ENCODE results near the gene PAPSS1. TPM values are rescaled to one million over a fixed set of nuclear protein-coding genes. Genes with fewer than 3 reads are reported as not detected.

PAPSS1 gene
- total RNA-seq, 1 experiment from 2014 or later = 83.6 TPM

DNA sequence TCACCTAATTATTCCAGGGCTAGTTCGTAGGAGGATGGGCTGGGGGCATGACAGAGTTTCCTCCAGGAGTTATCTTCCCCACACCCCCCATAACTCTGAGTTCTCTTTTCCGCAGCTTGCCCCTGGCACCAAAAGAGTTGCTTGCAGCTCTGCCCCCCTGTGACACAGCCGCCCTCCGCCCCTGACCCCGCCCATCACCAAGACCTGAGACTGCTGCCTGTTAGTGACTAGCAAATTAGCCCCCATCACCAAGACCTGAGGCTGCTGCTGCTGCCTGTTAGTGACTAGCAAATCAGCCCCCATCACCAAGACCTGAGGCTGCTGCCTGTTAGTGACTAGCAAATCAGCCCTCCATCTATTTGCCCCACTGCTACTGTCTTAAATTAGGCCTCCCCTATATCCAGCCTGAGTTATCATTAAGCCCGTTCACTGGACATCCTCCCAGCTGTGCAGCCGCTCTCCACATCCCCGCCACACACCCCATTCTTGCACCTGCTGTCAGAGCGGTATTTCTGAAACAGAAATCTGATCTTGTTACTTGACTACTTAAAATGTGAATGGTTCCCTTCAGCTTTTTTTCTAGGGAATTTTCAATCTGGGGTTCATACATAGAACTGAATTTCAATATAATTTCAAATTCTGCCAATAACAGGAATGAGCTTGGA lies 1.5 kb upstream of the PAPSS1 start:
- Mint-ChIP-seq H3K27ac (no peak overlapping the region), H3K9me3 (no peaks in the 10 kb centered on the region; a peak in 2 of 5 replicates), H3K27me3 (ENCODE audit: low read depth) (no peaks in the 10 kb centered on the region), H3K4me1 (peaks cover 32% of the 10 kb centered on the region in 2 experiments), H3K4me3 (peak overlapping the region; percentile 89 to 97), H3K36me3 (ENCODE audit: insufficient read depth in 1 of 3, low read depth in 3 of 3) (peaks cover 0 to 3% (median 2%) of the 10 kb centered on the region in 3 experiments; a peak in 3 of 7 replicates)
- no peak overlapping the region for H3K27ac ChIP-seq (ENCODE audit: insufficient read length, low read depth, low read length)
- no peak overlapping the region for H4K5ac ChIP-seq (ENCODE audit: insufficient read length, low read depth, low read length)
- no peak overlapping the region for H3K23ac ChIP-seq (ENCODE audit: insufficient read length, low read depth, low read length)
- peak overlapping the region; percentile 27 for H3K4me2 ChIP-seq (ENCODE audit: insufficient read depth, insufficient read length, low read length)
- TF ChIP-seq, protein P1, sequence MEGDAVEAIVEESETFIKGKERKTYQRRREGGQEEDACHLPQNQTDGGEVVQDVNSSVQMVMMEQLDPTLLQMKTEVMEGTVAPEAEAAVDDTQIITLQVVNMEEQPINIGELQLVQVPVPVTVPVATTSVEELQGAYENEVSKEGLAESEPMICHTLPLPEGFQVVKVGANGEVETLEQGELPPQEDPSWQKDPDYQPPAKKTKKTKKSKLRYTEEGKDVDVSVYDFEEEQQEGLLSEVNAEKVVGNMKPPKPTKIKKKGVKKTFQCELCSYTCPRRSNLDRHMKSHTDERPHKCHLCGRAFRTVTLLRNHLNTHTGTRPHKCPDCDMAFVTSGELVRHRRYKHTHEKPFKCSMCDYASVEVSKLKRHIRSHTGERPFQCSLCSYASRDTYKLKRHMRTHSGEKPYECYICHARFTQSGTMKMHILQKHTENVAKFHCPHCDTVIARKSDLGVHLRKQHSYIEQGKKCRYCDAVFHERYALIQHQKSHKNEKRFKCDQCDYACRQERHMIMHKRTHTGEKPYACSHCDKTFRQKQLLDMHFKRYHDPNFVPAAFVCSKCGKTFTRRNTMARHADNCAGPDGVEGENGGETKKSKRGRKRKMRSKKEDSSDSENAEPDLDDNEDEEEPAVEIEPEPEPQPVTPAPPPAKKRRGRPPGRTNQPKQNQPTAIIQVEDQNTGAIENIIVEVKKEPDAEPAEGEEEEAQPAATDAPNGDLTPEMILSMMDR (conservative IDR thresholded peaks at IDR 0.05) = no peak
- H3K9me3 ChIP-seq (ENCODE audit: control insufficient read depth, low read depth, low read length) = no peaks in the 10 kb centered on the region
- H3K4ac ChIP-seq (ENCODE audit: low read depth, low read length) = no peak overlapping the region
- no peak overlapping the region for H4K8ac ChIP-seq (replicated peaks; ENCODE audit: insufficient read length, low read depth, low read length)
- H4K91ac ChIP-seq (ENCODE audit: insufficient read length, low read depth, low read length) = no peak overlapping the region
- H2BK120ac ChIP-seq (ENCODE audit: low read depth, low read length, poor library complexity, severe bottlenecking) = no peak overlapping the region
- no peak overlapping the region for H3K9ac ChIP-seq (ENCODE audit: extremely low read depth, insufficient read length, low read length)
- peaks cover 16% of the 10 kb centered on the region for H3K23me2 ChIP-seq (ENCODE audit: insufficient read length, low read depth, low read length, poor library complexity, severe bottlenecking)
- no peak overlapping the region for H2BK5ac ChIP-seq (ENCODE audit: insufficient read length, low read length)
- no peaks in the 10 kb centered on the region for H4K20me1 ChIP-seq (ENCODE audit: control insufficient read depth, insufficient read depth, insufficient read length)
- no peak overlapping the region for H3K56ac ChIP-seq (ENCODE audit: insufficient read length, low read depth, low read length)
- H2AFZ ChIP-seq (ENCODE audit: low read length) = peak overlapping the region; percentile 24
- no CpG with 5 or more reads among the region's 9 CpGs for WGBS (ENCODE audit: extremely low coverage, insufficient read length, low lambda C conversion rate)
- H3T11ph ChIP-seq (ENCODE audit: low read length) = no peak overlapping the region
- no peak overlapping the region for H2BK12ac ChIP-seq (ENCODE audit: insufficient read length, low read depth, low read length)
- DNase-seq = peak; percentile 75
- no peak overlapping the region for H3K18ac ChIP-seq (ENCODE audit: insufficient read length, low read depth, low read length)
- H3K4me1 ChIP-seq (ENCODE audit: insufficient read depth, low read length) = peaks cover 4% of the 10 kb centered on the region; the same call in 1 of the 2 replicates
- no peaks in the 10 kb centered on the region for H3K27me3 ChIP-seq (ENCODE audit: insufficient read depth, low read length)
- no peak overlapping the region for H3K14ac ChIP-seq (ENCODE audit: insufficient read depth, low read length)
- H2AK5ac ChIP-seq (ENCODE audit: insufficient read length, low read length) = no peak overlapping the region
- peaks cover 6% of the 10 kb centered on the region; the same call in 1 of the 2 replicates for H3K79me2 ChIP-seq (ENCODE audit: insufficient read depth, low read length)
- no peak overlapping the region for H2BK20ac ChIP-seq (ENCODE audit: low read depth, low read length, poor library complexity, severe bottlenecking)
- H3K79me1 ChIP-seq (ENCODE audit: insufficient read depth, low read depth, low read length, poor library complexity, severe bottlenecking) = peaks cover 10% of the 10 kb centered on the region
- H2BK15ac ChIP-seq (ENCODE audit: low read depth, low read length) = no peak overlapping the region

Measured in H9 (cell line).